Muscle layer of colon (tissue), 2 donors: ENCODE data around the gene PABPC1L.

Source experiments
- H3K27ac ChIP-seq: one replicate; pipeline ENCODE4 v1.7.0; 2013; ENCODE audit warnings: low read depth, mild to moderate bottlenecking, low read length, moderate library complexity
- H3K27me3 ChIP-seq, 2 donors: one replicate each; pipeline ENCODE4 v1.7.0; 2013; ENCODE audit warnings: low read length in 2 of 2, mild to moderate bottlenecking in 2 of 2; ENCODE audit not compliant: insufficient read depth in 2 of 2, control insufficient read depth in 1 of 2
- H3K36me3 ChIP-seq: one replicate; pipeline ENCODE4 v1.7.0; 2013; ENCODE audit warnings: mild to moderate bottlenecking, low read length; ENCODE audit not compliant: insufficient read depth
- H3K4me1 ChIP-seq: one replicate; pipeline ENCODE4 v1.7.0; 2013; ENCODE audit warnings: mild to moderate bottlenecking, low read length; ENCODE audit not compliant: insufficient read depth
- H3K4me3 ChIP-seq, 2 donors: one replicate each; pipeline ENCODE4 v1.7.0; 2013; ENCODE audit warnings: low read length in 2 of 2, low read depth in 1 of 2, mild to moderate bottlenecking in 1 of 2, moderate library complexity in 1 of 2
- H3K9ac ChIP-seq: one replicate; pipeline ENCODE4 v1.7.0; 2013; ENCODE audit warnings: low read length
- H3K9me3 ChIP-seq: one replicate; pipeline ENCODE4 v1.7.0; 2013; ENCODE audit warnings: mild to moderate bottlenecking, low read length
- donor health status: abdominal sarcoma.
- donor health status: Adenocarcinoma of cecum.

PABPC1L gene

GRCh38 chr20:44885392-44886265 is 24.2 kb upstream of the PABPC1L start, which contains the start of gene YWHAB:
TSS of gene YWHAB (plus strand) at chr20:44885705. CDS start at chr20:44901534, 15,829 bp downstream.
- peaks cover 46% of the 10 kb centered on the region for H3K4me1 ChIP-seq
- H3K27ac ChIP-seq: peak within 1 kb of the TSS; percentile 78
- peak within 1 kb of the TSS; percentile 91 for H3K9ac ChIP-seq
- no peaks in the 10 kb centered on the region for H3K27me3 ChIP-seq
- H3K9me3 ChIP-seq: no peaks in the 10 kb centered on the region
- peak within 1 kb of the TSS; percentile 71 to 98 for H3K4me3 ChIP-seq
- peaks cover 7% of the 10 kb centered on the region for H3K36me3 ChIP-seq

- Histone ChIP-seq H3K27me3 (no peaks in the 10 kb centered on the region), H3K9me3 (no peaks in the 10 kb centered on the region), H3K27ac (peak overlapping the region; percentile 78), H3K9ac (peak overlapping the region; percentile 91), H3K4me3 (peak overlapping the region; percentile 62 to 98), H3K4me1 (peaks cover 46% of the 10 kb centered on the region), H3K36me3 (peaks cover 7% of the 10 kb centered on the region)
Observed at GRCh38 chr20:44886266-44886651, 23.6 kb upstream of the PABPC1L start.

- Histone ChIP-seq H3K27me3 (no peaks in the 10 kb centered on the region), H3K4me1 (peaks cover 50% of the 10 kb centered on the region), H3K27ac (no peak overlapping the region), H3K36me3 (peaks cover 7% of the 10 kb centered on the region), H3K9ac (peak overlapping the region; percentile 91), H3K9me3 (no peaks in the 10 kb centered on the region), H3K4me3 (peak overlapping the region; percentile 62 to 98)
Observed at GRCh38 chr20:44886828-44887227, 23.0 kb upstream of the PABPC1L start.

GRCh38 chr20:44887466-44887865 is 22.4 kb upstream of the PABPC1L start:
- H3K4me1 ChIP-seq: peaks cover 50% of the 10 kb centered on the region
- no peaks in the 10 kb centered on the region for H3K27me3 ChIP-seq
- H3K9me3 ChIP-seq: no peaks in the 10 kb centered on the region
- H3K27ac ChIP-seq: no peak overlapping the region
- peak overlapping the region; percentile 11 for H3K9ac ChIP-seq
- H3K36me3 ChIP-seq: peaks cover 7% of the 10 kb centered on the region
- peak overlapping the region in 1 of 2 donors; percentile 62 for H3K4me3 ChIP-seq

- no peak overlapping the region for H3K4me3 ChIP-seq
- no peak overlapping the region for H3K9ac ChIP-seq
- no peaks in the 10 kb centered on the region for H3K27me3 ChIP-seq
- H3K9me3 ChIP-seq: no peaks in the 10 kb centered on the region
- peaks cover 7% of the 10 kb centered on the region for H3K36me3 ChIP-seq
- no peak overlapping the region for H3K27ac ChIP-seq
- H3K4me1 ChIP-seq: peaks cover 50% of the 10 kb centered on the region
Observed at GRCh38 chr20:44888226-44889103, 21.4 kb upstream of the PABPC1L start.

GRCh38 chr20:44891826-44892225 is 18.0 kb upstream of the PABPC1L start:
- Histone ChIP-seq H3K27ac (no peak overlapping the region), H3K4me1 (peaks cover 44% of the 10 kb centered on the region), H3K36me3 (peaks cover 7% of the 10 kb centered on the region), H3K27me3 (no peaks in the 10 kb centered on the region), H3K9ac (no peak overlapping the region), H3K9me3 (no peaks in the 10 kb centered on the region), H3K4me3 (no peak overlapping the region)

- Histone ChIP-seq H3K9me3 (no peaks in the 10 kb centered on the region), H3K36me3 (no peaks in the 10 kb centered on the region), H3K4me1 (peaks cover 14% of the 10 kb centered on the region), H3K9ac (no peak overlapping the region), H3K4me3 (no peak overlapping the region), H3K27me3 (no peaks in the 10 kb centered on the region), H3K27ac (no peak overlapping the region)
Observed at GRCh38 chr20:44894959-44895358, 14.9 kb upstream of the PABPC1L start.

- Histone ChIP-seq H3K27me3 (no peaks in the 10 kb centered on the region), H3K4me1 (peaks cover 9% of the 10 kb centered on the region), H3K27ac (no peak overlapping the region), H3K9ac (no peak overlapping the region), H3K36me3 (peaks cover 6% of the 10 kb centered on the region), H3K4me3 (no peak overlapping the region), H3K9me3 (no peaks in the 10 kb centered on the region)
Observed at GRCh38 chr20:44896583-44896982, 13.3 kb upstream of the PABPC1L start.

GRCh38 chr20:44897133-44897532 is 12.7 kb upstream of the PABPC1L start:
- H3K4me3 ChIP-seq: no peak overlapping the region
- H3K27ac ChIP-seq: no peak overlapping the region
- H3K9me3 ChIP-seq: no peaks in the 10 kb centered on the region
- H3K9ac ChIP-seq: no peak overlapping the region
- H3K36me3 ChIP-seq: peaks cover 11% of the 10 kb centered on the region
- peaks cover 9% of the 10 kb centered on the region for H3K4me1 ChIP-seq
- H3K27me3 ChIP-seq: no peaks in the 10 kb centered on the region

- Histone ChIP-seq H3K9ac (no peak overlapping the region), H3K27ac (no peak overlapping the region), H3K4me1 (peaks cover 2% of the 10 kb centered on the region), H3K36me3 (peaks cover 37% of the 10 kb centered on the region), H3K27me3 (no peaks in the 10 kb centered on the region), H3K9me3 (no peaks in the 10 kb centered on the region), H3K4me3 (no peak overlapping the region)
Observed at GRCh38 chr20:44900231-44900854, 9.5 kb upstream of the PABPC1L start.

- Histone ChIP-seq H3K27me3 (no peaks in the 10 kb centered on the region), H3K9me3 (no peaks in the 10 kb centered on the region), H3K27ac (no peak overlapping the region), H3K36me3 (peaks cover 53% of the 10 kb centered on the region), H3K9ac (no peak overlapping the region), H3K4me3 (no peak overlapping the region), H3K4me1 (no peaks in the 10 kb centered on the region)
Observed at GRCh38 chr20:44901974-44902373, 7.9 kb upstream of the PABPC1L start.
